ENCODE results near the gene COL21A1. TPM values are rescaled to one million over a fixed set of nuclear protein-coding genes. Genes with fewer than 3 reads are reported as not detected.

The COL21A1 gene
- total RNA-seq, 3 donors from 2014 or later (not counting 1 experiment from before 2014, with no cell fraction given) = not detected

GRCh38 chr6:56050530-56051201 lies 196.7 kb downstream of the COL21A1 start:
- no peaks in the 10 kb centered on the region for H3K9me3 ChIP-seq (ENCODE audit: control insufficient read depth, insufficient read depth, low read length)
- no peaks in the 10 kb centered on the region for H3K36me3 Mint-ChIP-seq
- peaks cover 3 to 5% of the 10 kb centered on the region in 2 donors for H3K9me3 Mint-ChIP-seq
- no peak overlapping the region for H3K4me3 ChIP-seq (ENCODE audit: low read length)
- H3K27ac Mint-ChIP-seq = no peak overlapping the region
- no peaks in the 10 kb centered on the region for H3K27me3 ChIP-seq (ENCODE audit: control insufficient read depth, insufficient read depth, low read length)
- H3K27ac ChIP-seq (ENCODE audit: low read length) = no peak overlapping the region
- no peaks in the 10 kb centered on the region for H3K4me1 Mint-ChIP-seq
- H3K4me1 ChIP-seq (ENCODE audit: control insufficient read depth, insufficient read depth, low read length) = no peaks in the 10 kb centered on the region
- no peaks in the 10 kb centered on the region for H3K36me3 ChIP-seq (ENCODE audit: control insufficient read depth, insufficient read depth, low read length)
- intact Hi-C loops (cut with micrococcal nuclease) = no loop called here
- TF ChIP-seq, protein P1, sequence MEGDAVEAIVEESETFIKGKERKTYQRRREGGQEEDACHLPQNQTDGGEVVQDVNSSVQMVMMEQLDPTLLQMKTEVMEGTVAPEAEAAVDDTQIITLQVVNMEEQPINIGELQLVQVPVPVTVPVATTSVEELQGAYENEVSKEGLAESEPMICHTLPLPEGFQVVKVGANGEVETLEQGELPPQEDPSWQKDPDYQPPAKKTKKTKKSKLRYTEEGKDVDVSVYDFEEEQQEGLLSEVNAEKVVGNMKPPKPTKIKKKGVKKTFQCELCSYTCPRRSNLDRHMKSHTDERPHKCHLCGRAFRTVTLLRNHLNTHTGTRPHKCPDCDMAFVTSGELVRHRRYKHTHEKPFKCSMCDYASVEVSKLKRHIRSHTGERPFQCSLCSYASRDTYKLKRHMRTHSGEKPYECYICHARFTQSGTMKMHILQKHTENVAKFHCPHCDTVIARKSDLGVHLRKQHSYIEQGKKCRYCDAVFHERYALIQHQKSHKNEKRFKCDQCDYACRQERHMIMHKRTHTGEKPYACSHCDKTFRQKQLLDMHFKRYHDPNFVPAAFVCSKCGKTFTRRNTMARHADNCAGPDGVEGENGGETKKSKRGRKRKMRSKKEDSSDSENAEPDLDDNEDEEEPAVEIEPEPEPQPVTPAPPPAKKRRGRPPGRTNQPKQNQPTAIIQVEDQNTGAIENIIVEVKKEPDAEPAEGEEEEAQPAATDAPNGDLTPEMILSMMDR (IDR thresholded peaks at IDR 0.05) = no peak
- H3K4me3 Mint-ChIP-seq = no peak overlapping the region
- DNase-seq (no peak), ATAC-seq (no peak)
- no peaks in the 10 kb centered on the region for H3K27me3 Mint-ChIP-seq (ENCODE audit: low read depth in 2 of 2)
- 75% methylated on average over 3 of the region's 3 CpGs for WGBS (ENCODE audit: insufficient coverage)

GRCh38 chr6:56048601-56049000 lies 198.8 kb downstream of the COL21A1 start:
- WGBS (ENCODE audit: insufficient coverage) = 88% methylated on average over 2 of the region's 4 CpGs
- DNase-seq (no peak), ATAC-seq (no peak)
- H3K4me1 ChIP-seq (ENCODE audit: control insufficient read depth, insufficient read depth, low read length) = no peaks in the 10 kb centered on the region
- TF ChIP-seq, protein P1 (IDR thresholded peaks at IDR 0.05) = no peak
- no peaks in the 10 kb centered on the region for H3K36me3 Mint-ChIP-seq
- no peaks in the 10 kb centered on the region for H3K9me3 ChIP-seq (ENCODE audit: control insufficient read depth, insufficient read depth, low read length)
- no peaks in the 10 kb centered on the region for H3K27me3 Mint-ChIP-seq (ENCODE audit: low read depth in 2 of 2)
- no peak overlapping the region for H3K4me3 Mint-ChIP-seq
- H3K27me3 ChIP-seq (ENCODE audit: control insufficient read depth, insufficient read depth, low read length) = no peaks in the 10 kb centered on the region
- no peaks in the 10 kb centered on the region for H3K36me3 ChIP-seq (ENCODE audit: control insufficient read depth, insufficient read depth, low read length)
- intact Hi-C loops (cut with micrococcal nuclease) = no loop called here
- H3K4me3 ChIP-seq (ENCODE audit: low read length) = no peak overlapping the region
- no peaks in the 10 kb centered on the region for H3K4me1 Mint-ChIP-seq
- H3K9me3 Mint-ChIP-seq = peaks cover 5 to 6% of the 10 kb centered on the region in 2 donors
- no peak overlapping the region for H3K27ac ChIP-seq (ENCODE audit: low read length)
- no peak overlapping the region for H3K27ac Mint-ChIP-seq

GRCh38 chr6:56047931-56048540 lies 199.3 kb downstream of the COL21A1 start:
- Mint-ChIP-seq H3K9me3 (peaks cover 5 to 6% of the 10 kb centered on the region in 2 donors), H3K27ac (no peak overlapping the region), H3K4me3 (no peak overlapping the region), H3K4me1 (no peaks in the 10 kb centered on the region), H3K36me3 (no peaks in the 10 kb centered on the region), H3K27me3 (ENCODE audit: low read depth in 2 of 2) (no peaks in the 10 kb centered on the region)
- no peaks in the 10 kb centered on the region for H3K36me3 ChIP-seq (ENCODE audit: control insufficient read depth, insufficient read depth, low read length)
- no peaks in the 10 kb centered on the region for H3K9me3 ChIP-seq (ENCODE audit: control insufficient read depth, insufficient read depth, low read length)
- no peaks in the 10 kb centered on the region for H3K27me3 ChIP-seq (ENCODE audit: control insufficient read depth, insufficient read depth, low read length)
- H3K4me3 ChIP-seq (ENCODE audit: low read length) = no peak overlapping the region
- no peak for ATAC-seq
- no peak overlapping the region for H3K27ac ChIP-seq (ENCODE audit: low read length)
- H3K4me1 ChIP-seq (ENCODE audit: control insufficient read depth, insufficient read depth, low read length) = no peaks in the 10 kb centered on the region
- intact Hi-C loops (cut with micrococcal nuclease) = no loop called here
- DNase-seq = no peak
- TF ChIP-seq, protein P1 (IDR thresholded peaks at IDR 0.05) = no peak
- WGBS (ENCODE audit: insufficient coverage) = 92% methylated on average over 1 of the region's 2 CpGs

Measured in natural killer cell (primary cell).